ELF-1 (cell line): ENCODE data around the gene LDLRAD2.

Experiments
- DNase-seq: peaks from one replicate; pipeline ENCODE4 v3.0.0-alpha.2; 2016; ENCODE audit warnings: low read depth, low spot score

LDLRAD2 gene

GRCh38 chr1:21860971-21861370 lies 48.9 kb downstream of the LDLRAD2 start:
- no peak for DNase-seq

- DNase-seq: no peak
These were observed 49.8 kb downstream of the LDLRAD2 start for GRCh38 chr1:21861602-21862429.

- DNase-seq: no peak
These were observed 51.9 kb downstream of the LDLRAD2 start for GRCh38 chr1:21863981-21864380.

GRCh38 chr1:21864730-21865129 lies 52.7 kb downstream of the LDLRAD2 start:
- no peak for DNase-seq

GRCh38 chr1:21865609-21865942 lies 53.5 kb downstream of the LDLRAD2 start:
- no peak for DNase-seq

- DNase-seq: peak; percentile 82
These were observed 54.1 kb downstream of the LDLRAD2 start for GRCh38 chr1:21865943-21866706.

- DNase-seq: no peak
These were observed 54.6 kb downstream of the LDLRAD2 start for GRCh38 chr1:21866707-21867043.

GRCh38 chr1:21867451-21867996 lies 55.5 kb downstream of the LDLRAD2 start:
- DNase-seq: no peak

- DNase-seq: no peak
These were observed 56.4 kb downstream of the LDLRAD2 start for GRCh38 chr1:21868482-21868881.

- DNase-seq: no peak
These were observed 56.9 kb downstream of the LDLRAD2 start for GRCh38 chr1:21868941-21869454.

- DNase-seq: peak; percentile 30
These were observed 57.6 kb downstream of the LDLRAD2 start for GRCh38 chr1:21869620-21870121.

- no peak for DNase-seq
These were observed 58.5 kb downstream of the LDLRAD2 start for GRCh38 chr1:21870611-21871010.

GRCh38 chr1:21871943-21872342 lies 59.9 kb downstream of the LDLRAD2 start:
- DNase-seq: no peak

GRCh38 chr1:21872445-21873079 lies 60.5 kb downstream of the LDLRAD2 start:
- no peak for DNase-seq

GRCh38 chr1:21873174-21873573 lies 61.1 kb downstream of the LDLRAD2 start:
- DNase-seq: no peak

- no peak for DNase-seq
These were observed 61.7 kb downstream of the LDLRAD2 start for GRCh38 chr1:21873761-21874160.

- DNase-seq: no peak
These were observed 62.3 kb downstream of the LDLRAD2 start for GRCh38 chr1:21874328-21874727.
